HG03280 (cell line): Measurements from ENCODE around the gene TRAP1.

Source experiments
- ATAC-seq: cut with Tn5 transposase; IDR thresholded peaks from one replicate; pipeline ENCODE4 v1.9.1; 2021; ENCODE audit warnings: mild to moderate bottlenecking, moderate library complexity; ENCODE audit not compliant: unreplicated experiment

The TRAP1 gene

GRCh38 chr16:3717235-3718018, at the start of gene TRAP1:
Gene TRAP1 (minus strand): TSS chr16:3717524. CDS start chr16:3717508, 16 bp downstream.
- ATAC-seq = peak; percentile 91

- ATAC-seq = no peak
Observed at GRCh38 chr16:3766177-3766576, 48.9 kb upstream of the TRAP1 start.

GRCh38 chr16:3764409-3764808, 47.1 kb upstream of the TRAP1 start:
- no peak for ATAC-seq

GRCh38 chr16:3762107-3762750, 44.9 kb upstream of the TRAP1 start:
- ATAC-seq = no peak

- ATAC-seq = no peak
Observed at GRCh38 chr16:3761375-3762106, 44.2 kb upstream of the TRAP1 start.

- no peak for ATAC-seq
Observed at GRCh38 chr16:3760518-3760917, 43.2 kb upstream of the TRAP1 start.

- ATAC-seq = no peak
Observed at GRCh38 chr16:3759736-3760135, 42.4 kb upstream of the TRAP1 start.

- ATAC-seq = no peak
Observed at GRCh38 chr16:3756113-3756512, 38.8 kb upstream of the TRAP1 start.

- ATAC-seq = no peak
Observed at GRCh38 chr16:3755249-3755648, 37.9 kb upstream of the TRAP1 start.

- no peak for ATAC-seq
Observed at GRCh38 chr16:3754772-3755171, 37.4 kb upstream of the TRAP1 start.

GRCh38 chr16:3754081-3754703, 36.9 kb upstream of the TRAP1 start:
- ATAC-seq = no peak

GRCh38 chr16:3752984-3753383, 35.7 kb upstream of the TRAP1 start:
- ATAC-seq = no peak

GRCh38 chr16:3751878-3752277, 34.6 kb upstream of the TRAP1 start:
- no peak for ATAC-seq

- ATAC-seq = no peak
Observed at GRCh38 chr16:3748307-3748706, 31.0 kb upstream of the TRAP1 start.

- ATAC-seq = no peak
Observed at GRCh38 chr16:3745751-3746355, 28.5 kb upstream of the TRAP1 start.

- ATAC-seq = no peak
Observed at GRCh38 chr16:3744018-3744417, 26.7 kb upstream of the TRAP1 start.

- ATAC-seq = no peak
Observed at GRCh38 chr16:3740934-3741333, 23.6 kb upstream of the TRAP1 start.

- ATAC-seq = no peak
Observed at GRCh38 chr16:3740186-3740585, 22.9 kb upstream of the TRAP1 start.

- ATAC-seq = no peak
Observed at GRCh38 chr16:3739636-3740035, 22.3 kb upstream of the TRAP1 start.

GRCh38 chr16:3738541-3738940, 21.2 kb upstream of the TRAP1 start:
- no peak for ATAC-seq

- ATAC-seq = no peak
Observed at GRCh38 chr16:3738128-3738527, 20.8 kb upstream of the TRAP1 start.
